LHCN-M2 (cell line): ENCODE results near the gene ASTN2. TPM values are rescaled to one million over a fixed set of nuclear protein-coding genes. Genes with fewer than 3 reads are reported as not detected.

ENCODE experiments used
- DNase-seq: peaks from one replicate; pipeline ENCODE4 v3.0.0-alpha.2; 2012; ENCODE audit warnings: low read depth
- total RNA-seq: library from RNA; depleted of rRNA; stranded (reverse); fragments of >200 nt; gene quantifications from 2 replicates; pipeline ENCODE4 v1.2.3, GENCODE V29; 2014

ASTN2 gene
- total RNA-seq, 1 experiment from 2014 or later: 11.8 TPM

DNA sequence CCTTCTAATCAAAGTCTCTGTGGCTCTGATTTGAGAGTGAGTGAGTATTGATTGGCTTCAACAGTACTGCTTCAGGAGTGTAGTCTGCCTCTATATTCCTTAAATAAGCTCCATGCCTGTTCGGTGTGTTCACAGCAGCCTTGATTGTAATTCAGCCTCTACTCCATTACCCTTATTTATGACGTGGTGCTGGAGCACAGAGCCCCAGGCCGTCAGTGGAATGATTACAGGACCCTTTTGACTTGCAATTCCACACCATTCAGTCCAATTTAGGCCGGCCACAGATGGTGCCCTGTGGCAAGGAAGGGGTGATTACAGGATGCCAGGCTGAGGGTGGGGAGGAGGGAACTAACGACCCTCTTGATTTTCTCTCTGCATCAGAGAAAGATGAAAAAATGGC, 110.3 kb downstream of the ASTN2 start:
- DNase-seq: no peak

DNA sequence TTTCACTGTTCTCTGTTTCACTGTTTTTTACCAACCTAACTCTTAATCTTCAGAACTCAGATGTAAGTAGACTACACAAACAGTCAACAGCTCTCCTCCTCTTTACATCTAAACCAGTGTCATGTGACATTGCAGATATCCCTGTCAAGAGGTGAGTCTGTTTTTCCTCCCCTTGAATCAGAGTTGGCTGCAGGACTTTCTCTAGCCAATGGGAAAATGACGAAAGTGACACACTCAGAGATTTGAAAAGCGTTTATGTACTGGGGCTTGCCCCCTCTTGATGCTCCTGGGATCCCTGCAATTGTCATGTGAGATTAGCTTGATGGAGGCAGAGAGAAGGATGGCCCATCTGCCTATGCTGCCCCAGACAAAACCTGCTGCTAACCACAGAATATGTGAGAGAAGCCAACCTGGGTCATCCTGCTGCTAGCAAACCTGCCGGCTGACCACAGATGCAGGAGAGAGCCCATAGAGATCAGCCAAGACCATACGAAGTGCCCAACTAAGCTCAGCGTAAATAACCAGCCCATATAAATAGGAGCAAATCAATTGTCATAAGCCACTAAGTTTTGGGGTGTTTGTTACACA, 111.1 kb downstream of the ASTN2 start:
- no peak for DNase-seq

DNA sequence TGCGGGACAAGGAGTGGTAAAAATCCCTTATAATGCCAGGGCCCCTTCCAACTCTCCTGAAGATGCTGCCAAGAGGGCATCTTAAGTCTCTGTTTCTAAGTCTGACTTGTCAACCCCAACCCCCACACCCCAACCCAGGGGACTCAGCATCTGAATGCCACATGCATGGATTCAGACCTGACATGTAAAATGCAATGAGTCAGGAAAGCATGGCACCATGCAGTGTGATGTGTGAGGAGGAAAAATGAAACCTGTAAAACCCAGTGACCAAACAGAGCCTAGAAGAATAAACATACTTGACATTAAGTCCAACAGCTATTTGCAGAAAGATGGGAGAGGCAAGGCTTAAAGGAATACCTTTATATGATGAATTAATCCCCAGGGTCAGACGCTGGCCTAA, 112.4 kb downstream of the ASTN2 start:
- DNase-seq: no peak

DNA sequence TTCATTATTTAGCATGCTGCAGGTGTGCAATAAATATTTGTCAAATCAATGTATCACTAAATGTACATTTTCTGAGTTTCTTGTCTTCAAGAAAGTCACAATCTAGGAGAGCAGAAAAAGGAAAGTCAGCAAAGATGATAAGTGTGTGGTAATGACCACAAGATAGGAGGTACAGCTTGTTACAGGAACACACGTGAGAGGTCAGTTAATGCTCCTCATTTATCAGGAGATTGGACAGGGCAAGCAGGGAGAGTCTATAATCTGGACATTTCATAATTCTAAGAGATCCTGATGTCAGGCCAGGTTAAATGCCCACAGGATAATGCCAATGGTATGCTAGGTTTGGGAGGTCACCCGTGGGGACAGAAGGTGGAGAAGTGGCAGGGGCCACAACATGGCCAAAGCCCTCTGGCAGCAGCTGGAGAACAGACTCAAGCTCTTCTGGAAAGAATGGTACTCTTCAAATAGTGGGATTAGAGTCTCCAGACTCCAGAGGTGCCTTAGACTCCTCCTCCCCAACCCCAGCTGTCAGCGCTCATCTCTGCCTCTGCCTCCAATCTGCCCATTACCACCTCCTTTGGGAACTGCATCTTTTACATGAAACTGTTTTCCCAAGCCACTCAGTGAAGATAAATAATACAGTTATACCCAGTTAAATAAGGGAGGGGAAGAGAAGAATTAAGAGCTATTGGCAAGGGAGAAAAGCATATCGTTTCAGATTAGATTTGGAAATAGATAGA, 114.3 kb downstream of the ASTN2 start:
- no peak for DNase-seq

DNA sequence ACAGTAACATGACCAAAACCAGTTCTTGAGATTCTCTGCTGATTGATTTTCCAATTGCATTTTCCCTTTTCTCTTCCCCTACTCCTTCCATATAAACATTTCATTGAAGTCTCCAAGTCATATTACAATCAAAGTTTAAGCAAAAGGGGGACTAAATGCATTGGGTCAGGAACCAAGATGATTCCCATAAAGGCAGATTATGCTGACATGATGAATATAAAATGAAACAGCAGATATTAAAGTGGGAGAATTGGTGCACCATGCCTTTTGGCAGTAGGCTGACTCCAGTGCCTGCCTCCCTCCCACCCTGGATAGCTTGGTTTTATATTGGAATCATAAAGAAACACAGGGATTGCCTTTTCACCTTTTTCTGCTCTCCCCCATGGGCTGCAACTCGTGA, 118.4 kb downstream of the ASTN2 start:
- DNase-seq: no peak

DNA sequence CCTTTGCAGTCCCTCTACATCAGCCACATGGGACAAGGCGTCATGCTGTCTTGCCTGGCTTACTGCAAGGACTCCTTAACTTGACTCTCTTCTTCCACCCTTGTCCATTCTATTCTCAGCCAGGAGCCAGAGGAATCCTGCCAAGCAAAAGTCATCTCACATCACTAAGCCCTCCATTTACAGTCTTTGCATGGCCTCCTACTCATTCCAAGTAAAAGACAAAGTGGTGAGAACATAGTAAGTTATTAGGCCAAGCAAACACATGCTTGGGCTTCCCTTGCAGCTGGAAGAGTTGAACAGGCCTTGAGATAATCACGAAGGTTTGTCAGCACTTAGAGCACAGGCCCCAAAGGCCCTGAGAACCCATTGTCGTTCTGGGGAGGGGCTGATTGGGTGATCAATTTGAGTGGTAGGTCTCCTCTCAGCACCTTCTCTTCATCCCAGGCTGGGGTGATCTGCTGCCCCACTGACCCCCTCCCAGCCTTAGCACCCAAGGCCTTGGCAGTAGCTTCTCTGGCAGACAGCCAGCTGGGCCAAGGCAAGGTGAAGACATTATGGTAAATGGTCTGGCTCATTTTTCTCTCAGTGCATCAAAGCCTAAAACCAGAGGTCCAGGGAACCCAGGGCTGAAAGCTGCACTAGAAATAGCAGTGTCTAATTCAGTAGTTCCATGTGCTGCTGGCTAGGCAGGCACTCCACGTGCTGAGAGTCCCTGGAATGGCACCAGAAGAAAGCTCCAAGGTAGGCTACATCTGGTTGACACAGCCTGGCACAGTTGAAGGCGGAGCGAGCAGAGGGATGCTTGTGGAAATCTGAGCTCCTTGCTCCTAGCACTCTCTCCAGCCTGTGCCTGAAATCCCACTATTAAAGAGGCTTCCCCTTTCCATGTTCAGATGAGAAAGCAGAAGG, 121.4 kb downstream of the ASTN2 start:
- no peak for DNase-seq

DNA sequence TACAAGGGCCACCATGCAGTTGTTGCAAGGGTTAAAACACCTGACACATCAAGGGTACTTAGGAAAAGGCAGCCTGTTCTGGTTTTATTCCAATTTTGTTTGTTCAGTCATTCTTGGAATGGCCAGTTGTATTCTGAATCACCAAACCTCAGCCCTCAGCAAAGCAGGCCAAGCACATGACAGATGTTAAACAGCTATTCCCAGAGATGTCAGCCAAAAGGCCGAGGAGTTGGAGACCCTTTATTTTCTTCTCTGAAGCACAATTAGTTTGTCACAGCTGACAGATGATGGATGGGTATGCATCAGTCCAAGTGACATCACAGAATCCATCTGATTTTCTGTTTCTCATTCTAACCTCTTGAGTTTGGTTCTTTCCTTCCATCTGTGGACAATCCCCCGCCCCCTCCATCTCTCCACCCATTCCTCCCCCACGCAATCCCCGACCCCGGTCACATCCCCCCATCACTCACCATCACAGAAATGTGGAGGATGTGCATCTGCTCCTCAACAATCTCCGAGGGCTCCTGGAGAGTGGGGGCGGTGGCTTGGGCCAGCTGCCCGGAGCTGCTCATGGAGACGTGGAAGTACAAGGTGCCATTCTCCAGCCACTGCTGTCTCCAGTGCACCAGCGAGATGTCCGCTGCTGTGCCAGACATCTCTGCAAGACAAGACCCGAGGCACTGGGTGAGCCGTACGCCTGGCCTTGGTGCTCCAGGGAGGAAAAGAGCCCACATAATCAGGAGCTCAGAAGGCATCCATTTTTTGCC, 123.8 kb downstream of the ASTN2 start:
- DNase-seq: peak; percentile 25

DNA sequence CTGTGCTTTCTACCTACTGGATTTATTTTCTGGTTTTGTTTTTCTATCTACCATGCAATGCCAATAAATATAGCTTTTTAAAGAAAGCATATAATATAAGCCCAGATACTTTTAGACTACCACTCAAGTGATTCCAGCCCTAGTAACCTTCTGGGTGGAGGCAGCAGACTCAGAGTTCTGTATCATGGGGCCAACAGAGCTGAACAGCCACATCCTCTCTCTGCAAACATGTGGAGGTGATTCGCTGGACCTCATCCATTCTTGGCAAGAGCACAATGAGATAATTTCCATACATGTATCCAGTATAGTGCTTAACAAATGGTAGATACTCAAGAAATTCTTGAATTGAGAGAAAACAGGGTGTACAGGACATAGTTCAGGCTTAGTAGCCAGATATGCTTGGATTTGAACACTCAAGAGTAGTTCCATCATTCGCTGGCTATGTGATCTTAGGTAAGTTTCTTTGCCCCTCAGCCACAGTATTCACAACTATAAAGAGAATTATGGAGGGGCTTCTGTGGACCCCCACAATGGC, 124.5 kb downstream of the ASTN2 start:
- no peak for DNase-seq

DNA sequence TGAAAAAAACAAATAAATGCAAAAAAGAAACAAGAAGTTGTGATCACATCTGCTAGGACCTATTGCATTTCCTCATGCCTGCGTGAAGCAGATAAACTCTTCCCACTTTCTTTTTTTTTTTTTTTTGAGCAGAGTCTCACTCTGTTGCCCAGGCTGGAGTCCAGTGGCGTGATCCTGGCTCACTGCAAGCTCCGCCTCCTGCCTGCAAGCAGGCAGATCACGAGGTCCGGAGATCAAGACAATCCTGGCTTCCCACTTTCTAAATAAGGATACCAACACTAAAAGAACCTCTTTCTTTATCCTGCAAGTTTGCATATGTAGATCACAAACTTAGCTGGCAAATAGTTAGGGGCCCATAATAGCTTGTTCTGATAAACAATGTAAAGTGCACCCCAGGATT, 128.6 kb downstream of the ASTN2 start:
- DNase-seq: no peak

DNA sequence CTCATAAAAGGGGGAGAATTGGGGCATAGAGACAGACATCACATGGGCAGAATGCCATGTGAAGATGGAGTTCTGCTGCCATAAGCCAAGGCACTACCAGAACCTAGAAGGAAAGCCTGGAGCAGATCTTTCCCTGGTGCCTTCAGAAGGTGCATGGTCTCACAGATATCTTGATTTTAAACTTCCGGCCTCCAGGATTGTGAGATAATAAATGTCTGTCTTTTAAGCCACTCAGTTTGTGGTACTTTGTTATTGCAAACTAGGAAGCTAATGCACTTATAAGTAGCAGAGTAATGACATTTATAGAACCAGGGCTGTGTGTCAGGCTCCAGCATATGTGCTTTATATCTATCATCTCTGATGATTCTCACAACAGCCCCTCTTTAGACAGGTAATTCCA, 130.4 kb downstream of the ASTN2 start:
- no peak for DNase-seq

DNA sequence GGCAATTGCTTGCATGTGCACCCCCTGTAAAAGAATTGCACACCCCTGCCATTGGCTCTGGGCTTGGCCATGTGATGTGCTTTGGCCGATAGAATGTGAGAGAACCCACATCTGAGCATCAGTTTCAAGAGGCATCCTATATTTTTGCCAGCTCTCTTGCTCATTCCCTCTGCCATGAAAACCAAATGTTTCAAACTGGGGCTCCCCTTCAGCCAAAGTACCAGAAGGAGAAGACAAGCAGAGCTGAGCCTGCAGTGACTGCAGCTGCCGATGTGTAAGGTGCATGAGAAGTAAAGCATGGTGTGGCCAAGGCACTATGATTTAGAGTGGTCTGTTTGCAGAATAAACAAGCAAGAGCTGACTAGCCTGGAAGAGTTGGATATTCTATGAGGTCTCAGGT, 132.3 kb downstream of the ASTN2 start:
- no peak for DNase-seq

DNA sequence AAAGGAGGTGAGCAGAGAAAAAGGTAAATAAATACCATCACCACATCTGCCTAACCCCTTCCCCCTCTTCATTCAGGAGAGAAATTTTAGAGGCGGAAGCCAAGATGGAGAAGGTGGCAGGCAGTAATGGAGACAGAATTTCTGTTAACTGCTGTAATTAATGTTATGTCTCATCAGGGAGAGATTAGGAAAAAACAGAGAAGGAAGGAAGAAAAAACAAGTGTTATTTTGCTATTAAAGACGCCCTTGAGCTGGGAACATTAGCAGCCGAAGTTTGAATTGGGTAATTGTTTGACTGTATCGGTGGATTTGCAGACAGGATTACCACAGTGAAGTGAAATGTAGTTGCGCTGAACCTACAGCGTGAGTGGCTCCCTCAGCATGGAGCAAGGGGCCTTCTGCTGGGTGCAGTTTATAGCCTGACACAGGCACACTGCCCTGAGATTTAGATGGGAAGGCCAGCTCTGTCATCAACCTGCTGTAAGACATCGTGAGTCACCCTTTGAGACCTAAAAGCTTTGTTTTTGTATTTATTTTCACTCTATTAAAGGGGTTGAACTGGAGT, 136.3 kb downstream of the ASTN2 start:
- no peak for DNase-seq

DNA sequence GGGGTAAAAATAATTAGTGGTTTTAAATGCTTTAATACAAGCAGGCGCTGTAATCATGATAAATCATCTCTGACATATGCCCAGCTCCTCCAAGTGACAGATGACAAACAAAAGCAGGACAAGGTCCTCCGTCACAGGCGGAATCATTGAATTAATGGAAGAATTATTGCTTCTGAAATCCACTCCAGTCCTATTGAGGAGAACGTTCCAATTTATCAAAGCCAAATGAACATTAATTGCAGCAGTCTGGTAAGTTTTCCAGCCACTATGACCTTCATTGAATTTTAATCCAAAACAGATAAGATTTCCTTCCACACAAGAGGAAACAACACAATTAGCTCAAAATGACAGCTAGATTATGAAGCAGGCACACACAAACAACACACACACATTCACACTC, 136.8 kb downstream of the ASTN2 start:
- no peak for DNase-seq

DNA sequence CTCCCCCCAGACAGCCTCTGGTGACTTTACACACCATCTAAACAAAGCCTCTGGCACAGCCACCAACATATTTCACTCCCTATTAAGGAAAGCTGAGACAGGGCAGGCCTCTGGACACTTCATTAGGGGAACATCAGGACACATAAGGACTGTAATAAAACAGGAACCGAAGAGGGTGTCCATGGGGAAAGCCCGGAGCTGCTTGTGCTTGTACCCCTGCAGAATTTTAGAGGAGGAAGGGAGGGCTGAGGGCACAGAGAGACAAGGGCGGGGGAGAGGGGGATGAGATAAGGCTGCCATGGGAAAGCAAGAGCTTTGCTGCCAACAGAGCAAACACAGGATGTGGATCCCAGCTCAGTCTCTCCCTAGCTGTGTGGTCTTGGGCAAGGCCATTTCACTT, 138.4 kb downstream of the ASTN2 start:
- DNase-seq: no peak

DNA sequence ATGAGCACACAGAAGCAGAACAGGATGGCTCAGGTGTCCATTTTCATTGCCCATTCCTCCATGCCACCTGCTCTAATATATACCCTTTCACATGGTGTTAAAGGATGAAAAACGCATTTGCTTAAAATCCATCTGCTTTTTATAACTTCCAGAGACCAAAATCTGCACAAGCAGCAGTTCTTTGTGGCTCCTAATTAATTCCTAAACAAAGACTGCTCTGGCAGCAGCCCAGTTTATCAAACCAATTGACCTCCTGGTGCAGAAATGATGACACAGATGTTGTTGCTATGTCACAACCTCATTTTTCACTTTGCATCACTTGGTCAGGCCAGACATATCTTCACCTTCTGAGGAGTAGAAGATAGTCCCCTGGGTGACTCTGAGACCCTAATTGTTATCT, 141.2 kb downstream of the ASTN2 start:
- DNase-seq: no peak

DNA sequence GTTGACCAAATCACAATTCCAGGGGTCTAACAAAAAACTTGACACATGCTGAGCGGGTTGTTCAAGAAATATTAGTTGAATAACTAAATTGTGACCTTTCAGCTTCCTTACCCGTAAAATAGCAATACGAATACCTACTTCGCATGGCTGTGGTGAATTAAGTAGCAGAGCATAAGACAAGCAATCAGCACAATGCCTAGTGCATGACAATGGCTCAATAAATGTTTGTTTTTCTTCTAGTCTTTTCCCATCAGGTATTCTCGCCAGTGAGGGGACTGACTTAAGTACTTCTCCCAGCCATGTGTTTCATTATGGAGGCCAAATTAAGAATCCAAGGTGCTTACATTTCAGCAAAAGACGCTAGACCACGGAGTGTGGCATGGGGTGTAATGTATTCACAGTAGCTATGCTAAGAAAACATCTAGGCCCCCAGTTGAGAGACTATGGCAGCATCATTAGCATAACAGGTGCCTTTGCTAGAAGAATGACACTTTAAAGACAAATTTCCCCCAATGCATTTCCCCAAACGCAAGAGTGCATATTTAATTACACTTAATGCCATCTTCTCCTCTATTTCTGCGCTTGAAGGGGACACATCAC, 145.9 kb downstream of the ASTN2 start:
- no peak for DNase-seq

DNA sequence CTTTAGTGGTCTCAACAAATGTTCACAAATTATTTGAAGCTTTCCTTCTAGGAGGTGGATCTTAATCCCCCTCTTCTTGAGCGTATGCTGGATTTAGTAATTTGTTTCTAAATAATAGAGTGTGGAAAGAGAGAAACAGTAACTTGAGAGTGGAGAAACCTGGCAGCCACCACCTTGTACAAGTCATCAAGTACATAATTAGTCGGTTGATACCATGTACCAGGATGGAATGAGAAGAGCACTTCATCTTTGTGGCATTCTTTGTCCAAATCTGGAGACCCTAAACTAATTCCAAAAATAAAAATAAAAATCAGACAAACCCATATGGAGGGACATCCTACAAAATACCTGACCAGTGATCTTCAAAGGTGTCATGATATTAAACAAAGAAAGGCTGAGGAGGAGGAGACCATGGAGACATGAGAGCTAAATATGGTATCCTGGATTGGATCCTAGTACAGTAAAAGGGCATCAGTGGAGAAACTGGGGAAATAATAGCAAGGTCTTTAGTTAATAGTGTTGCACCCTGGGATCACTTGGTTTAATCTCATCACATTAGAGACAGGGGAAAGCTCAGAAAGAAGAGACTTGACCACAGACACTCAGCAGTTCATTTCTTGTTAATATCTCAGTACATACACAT, 147.9 kb downstream of the ASTN2 start:
- no peak for DNase-seq

DNA sequence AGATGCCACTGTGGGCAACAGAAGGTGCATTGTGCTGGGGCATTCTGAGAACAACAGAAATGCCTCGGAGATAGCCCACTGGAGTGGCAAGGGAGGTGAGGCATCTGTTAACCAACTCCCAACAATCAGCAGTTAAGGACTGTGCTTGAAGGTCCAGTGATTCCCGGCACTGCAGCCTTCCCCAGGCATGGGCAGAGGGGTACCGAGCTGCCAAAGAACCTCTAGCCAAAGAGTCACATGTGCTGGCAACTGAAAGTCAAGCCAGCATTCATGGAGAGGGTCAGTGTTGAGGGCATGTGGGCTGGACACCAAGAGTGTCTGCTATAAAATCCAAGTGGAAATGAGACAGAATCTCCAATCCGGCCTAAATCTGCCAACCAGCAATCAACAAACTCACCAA, 149.6 kb downstream of the ASTN2 start:
- DNase-seq: no peak

DNA sequence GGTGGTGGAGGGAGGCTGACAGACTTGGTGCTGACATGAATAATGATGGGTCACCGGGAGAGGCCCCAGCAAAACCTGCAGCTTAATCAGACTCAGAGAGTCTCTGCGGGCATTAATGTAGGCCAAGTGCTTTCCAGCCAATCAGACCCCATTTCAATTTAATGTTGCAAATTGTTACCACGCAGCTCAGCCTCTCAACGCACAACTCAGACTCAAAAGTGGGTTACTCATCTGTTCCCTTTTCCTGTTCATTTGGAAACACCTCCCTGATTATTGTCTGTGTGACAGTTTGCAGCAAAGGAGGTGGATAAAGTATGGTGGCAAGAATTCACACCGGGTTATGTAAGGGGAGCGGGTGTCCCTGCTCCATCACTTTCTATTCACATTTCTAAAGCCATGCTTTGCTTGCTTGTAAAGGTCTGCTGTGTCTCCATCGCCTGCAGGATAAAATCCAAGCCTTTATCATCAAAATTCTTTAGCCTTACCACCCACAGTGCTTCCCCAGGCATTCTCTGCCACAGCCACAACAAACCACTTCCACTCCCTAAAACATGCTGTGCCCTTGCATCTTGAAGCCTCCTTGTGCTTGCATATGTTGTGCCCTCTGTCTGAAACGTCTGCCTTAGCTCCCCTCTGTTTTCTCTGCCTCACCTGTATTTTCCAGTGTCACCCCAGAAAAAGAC, 156.5 kb downstream of the ASTN2 start:
- no peak for DNase-seq

DNA sequence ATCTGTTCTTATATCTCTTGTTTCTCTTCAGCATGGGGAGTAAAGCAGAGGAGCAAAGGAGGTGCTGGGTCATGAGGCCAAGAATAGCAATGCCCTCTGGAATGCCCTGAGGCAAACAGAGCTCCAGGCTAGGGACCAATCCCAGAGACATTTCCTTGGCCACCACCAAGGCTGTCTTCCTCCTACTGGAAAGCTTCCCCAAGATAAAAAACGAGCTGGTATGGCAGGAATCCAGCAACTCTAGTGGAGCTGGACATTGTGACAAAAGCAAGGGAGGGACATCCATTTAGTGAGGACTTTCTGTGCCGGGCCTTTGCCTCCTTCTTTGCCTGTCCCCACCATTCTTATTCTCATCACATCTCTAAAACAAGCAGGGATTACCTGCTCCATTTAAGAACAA, 161.6 kb downstream of the ASTN2 start:
- no peak for DNase-seq
